Activated T-cell treated with anti-CD3 and anti-CD28 coated beads, Interleukin-2, amount 50 U/mL, for 48 hours (primary cell): Measurements from ENCODE around the gene TSC22D1.

Experiments
- DNase-seq, 2 experiments: peaks; one replicate each; pipeline ENCODE4 v3.0.0-alpha.2; 2020

Gene TSC22D1

DNA sequence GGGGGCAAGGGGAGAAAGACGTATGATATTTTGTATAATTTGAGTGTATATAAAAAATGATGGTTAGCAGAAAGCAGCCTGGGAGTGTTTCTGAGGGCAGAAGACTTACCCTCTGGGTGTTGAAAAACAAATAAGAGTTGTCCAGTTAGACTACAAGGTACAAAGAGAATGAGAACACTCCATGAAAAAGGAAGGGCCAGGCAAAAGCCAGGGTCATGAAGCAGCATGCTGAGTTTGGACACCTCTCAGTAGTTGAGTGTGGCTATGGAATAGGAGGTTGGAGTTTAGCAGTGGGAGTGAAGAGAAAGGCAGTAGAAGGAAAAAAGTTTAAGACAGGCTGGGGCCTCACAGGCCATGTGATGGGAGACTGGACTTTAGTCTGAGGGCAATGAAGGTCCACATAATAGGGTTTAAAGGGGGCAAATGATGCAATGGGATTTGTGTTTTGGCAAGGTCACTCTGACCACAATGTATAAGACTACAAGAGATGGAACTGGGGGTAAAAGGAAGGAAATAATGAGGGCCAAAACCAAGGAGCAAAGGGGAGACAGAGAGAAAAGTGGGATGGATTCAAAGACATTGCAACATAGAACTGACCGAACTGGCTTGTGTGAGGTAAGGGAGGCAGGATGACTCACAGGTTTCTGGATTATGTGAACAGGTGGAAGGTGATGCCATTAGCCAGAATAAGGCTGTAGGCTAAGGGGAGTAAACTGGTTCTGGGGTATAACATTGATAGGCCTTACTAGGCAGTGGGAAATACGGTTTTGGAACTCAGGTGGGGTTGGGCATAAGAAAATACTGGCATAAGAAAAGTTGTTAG lies 125.9 kb downstream of the TSC22D1 start:
- DNase-seq = no peak

DNA sequence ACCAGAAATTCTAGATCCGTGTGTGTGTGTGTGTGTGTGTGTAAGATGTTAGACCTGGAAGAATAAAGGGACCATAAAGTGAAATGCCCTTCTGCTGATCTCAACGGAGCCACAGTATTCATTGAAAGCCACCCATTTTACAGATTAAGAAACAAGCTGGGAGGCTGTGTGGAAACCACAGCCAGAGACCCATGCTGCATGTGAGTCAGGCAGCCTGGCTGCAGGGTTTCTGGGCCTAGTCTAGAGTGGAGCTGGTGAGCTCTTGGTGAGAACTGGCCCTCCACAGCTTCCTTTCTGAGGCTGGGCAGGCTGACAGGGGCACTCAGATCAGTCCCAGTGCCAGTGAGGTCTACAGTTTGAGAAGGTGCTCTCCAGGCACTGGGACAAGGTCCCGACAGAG lies 127.3 kb downstream of the TSC22D1 start:
- no peak for DNase-seq

DNA sequence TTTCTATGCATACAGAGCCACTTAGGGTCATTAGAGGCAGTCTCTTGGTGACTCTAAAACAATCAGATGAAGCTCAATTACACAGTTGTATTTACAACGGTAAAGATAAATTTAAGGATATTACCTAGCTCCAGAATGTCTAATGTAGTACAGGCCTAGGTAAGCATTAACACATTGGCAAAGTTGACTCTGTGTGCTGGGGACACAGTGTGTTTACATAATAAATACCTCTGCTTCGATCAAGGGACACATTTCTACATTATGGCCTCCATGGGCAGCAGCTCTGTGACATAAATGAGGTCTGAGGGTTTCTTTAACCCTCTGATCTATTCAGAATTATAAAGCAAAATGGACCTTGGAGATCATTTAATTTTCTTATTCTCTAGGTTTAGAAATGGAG lies 127.8 kb downstream of the TSC22D1 start:
- DNase-seq = no peak

DNA sequence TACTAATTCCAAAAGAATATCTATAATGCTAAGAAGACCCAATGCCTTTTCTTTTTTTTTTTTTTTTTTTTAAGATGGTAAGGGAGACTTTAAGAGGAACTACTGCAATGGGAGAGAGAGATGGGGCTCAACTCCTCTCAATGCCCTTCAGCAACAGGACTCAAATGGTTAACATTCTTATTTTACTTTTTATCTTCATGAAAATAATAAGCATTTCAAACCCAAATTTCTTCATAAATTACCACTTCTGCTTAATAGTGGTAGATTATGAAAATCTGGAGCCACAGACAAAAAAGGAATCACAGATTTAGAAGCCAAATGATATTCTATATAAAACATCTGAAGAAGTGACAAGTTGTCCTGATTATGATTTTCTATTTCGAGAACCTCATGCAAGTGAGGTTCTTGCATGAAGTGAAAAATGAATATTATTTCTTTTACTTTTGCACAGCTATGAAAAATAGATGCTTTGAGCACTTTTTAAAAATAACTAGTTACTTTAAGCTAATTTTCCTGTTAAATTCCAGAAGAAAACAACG lies 128.3 kb downstream of the TSC22D1 start:
- no peak for DNase-seq

DNA sequence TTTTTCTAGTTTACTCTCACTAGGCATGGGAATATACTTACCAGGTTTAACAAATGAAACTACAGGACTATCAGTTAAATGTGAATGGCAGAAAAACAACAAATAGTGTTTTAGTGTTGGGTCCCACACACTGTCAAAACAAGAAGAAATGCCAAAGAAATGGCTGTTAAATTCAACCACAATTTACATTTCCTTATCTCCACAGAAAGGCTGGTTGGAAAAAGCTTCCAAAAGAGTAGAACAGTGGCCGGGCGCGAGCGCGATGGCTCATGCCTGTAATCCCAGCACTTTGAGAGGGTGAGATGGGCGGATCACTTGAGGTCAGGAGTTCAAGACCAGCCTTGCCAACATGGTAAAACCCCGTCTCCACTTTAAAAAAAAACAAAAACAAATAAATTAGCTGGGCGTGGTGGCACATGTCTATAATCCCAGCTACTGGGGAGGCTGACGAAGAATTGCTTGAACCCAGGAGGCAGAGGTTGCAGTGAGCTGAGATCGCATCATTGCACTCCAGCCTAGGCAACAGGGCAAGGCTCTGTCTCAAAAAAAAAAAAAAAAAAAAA lies 136.0 kb downstream of the TSC22D1 start:
- no peak for DNase-seq

DNA sequence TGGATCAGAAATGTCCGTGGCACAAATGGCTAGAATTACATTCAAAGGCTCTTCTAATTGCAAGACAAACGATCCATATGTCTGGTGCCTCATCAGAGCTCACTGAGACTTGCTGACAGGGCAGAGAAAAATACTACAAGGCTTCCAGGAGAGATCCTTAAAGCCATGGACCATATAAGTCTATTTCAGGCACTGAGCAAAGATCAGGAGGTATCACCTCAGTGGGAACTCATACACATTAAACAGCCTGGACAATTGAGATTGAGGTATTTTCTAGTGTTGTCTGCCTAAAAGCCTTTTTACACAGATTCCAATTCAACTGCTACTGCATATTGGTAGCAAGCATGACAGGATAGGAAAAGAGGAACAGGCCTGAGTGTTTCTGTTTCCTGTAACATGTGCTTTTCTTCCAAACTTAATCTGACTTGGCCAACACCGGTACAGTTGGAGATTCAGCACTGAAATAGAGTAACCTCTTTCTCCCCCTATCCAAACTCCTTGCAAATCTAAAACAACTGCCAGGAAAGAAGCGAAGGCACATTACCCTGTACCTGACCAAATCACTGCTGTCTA lies 136.6 kb downstream of the TSC22D1 start:
- no peak for DNase-seq

DNA sequence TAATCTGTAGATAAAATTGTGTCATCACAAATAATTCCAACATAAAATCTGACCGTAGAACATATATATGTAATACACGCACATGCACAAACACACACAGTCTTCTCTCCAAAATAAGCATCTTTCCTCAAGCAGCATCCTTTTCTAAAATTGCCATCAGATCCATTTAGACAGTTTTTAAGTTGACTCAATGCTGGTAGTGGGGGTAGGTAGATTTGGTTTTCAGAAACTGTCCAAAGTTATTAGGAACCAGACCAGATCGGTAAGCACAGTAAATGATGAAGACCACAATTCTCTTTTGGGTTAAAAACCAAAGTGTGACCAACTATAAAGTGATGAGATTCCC lies 137.9 kb downstream of the TSC22D1 start:
- DNase-seq = no peak

DNA sequence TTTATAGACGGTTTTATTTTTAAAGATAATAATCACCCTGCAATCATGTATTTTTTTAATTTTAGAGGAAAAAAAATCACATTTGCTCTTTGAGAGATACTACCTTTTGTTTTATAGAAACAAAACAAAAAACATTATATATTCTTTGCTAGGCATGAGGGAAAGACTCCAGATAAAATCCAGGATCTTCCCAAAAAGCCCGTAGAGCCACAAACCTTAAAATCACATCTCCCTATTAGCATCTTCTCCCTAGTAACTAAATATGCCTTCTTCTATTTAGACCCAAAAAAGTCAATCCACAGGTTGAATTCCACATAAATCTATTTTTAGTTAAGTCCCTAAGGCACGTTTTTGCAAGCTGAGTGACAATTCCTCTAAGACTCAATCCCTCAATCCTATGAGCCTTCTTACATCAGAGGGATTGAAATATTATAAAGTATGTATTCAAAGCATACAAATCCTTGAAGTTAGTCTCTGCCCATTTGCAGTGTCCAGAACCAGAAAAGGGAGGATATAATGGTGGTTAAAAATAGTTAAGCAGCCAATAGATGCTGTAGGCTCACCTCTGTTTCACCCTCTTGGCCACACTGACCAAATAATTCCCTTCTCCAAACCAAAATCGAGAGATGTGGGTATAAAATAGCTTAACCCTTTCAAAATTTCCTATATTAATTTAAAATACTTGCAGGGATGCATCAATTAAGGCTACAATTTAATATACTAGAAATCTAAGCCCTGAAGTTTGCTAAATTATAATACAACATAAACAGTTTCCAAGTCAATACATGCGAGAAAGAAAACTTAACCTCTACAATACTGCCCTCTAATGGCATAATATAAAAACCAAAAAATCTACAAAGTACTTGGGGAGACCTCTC lies 138.5 kb downstream of the TSC22D1 start:
- DNase-seq = no peak

DNA sequence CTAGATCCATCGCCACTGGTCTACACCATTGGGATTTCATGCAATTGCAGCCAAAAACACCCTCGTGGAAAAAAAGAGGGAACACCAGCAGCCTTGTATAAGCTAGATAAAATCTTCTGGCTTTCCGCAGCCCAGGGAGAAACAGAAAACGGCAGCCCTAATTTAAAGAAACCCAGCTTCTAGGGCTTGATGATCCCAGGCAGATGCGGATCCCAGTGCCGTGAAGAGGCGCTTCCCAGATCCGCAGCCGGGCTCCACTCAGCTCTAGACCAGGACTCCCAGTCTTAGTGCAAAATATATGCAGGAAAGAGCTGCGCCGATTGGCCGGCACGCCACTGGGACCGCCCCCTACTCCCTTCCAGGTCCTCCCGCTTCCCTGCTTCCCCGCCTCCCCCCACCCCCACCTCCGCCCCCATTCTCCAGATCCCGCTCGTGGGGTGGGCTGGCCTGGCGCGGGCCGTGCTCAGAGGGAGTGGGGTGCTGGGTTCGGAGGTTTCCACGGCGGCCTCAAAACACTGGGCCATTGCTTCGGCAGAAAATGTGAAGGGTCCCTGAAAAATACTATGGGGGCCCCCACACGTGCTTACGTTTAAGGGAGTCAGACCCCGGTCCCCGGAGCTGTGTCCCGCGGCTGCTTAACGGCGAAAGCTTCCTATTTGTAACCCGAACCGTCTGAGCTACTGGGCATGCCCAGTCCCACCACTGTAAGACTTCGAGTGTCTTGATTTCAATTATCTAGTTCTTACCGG lies 139.4 kb downstream of the TSC22D1 start:
- peak; percentile 43 to 53 for DNase-seq

DNA sequence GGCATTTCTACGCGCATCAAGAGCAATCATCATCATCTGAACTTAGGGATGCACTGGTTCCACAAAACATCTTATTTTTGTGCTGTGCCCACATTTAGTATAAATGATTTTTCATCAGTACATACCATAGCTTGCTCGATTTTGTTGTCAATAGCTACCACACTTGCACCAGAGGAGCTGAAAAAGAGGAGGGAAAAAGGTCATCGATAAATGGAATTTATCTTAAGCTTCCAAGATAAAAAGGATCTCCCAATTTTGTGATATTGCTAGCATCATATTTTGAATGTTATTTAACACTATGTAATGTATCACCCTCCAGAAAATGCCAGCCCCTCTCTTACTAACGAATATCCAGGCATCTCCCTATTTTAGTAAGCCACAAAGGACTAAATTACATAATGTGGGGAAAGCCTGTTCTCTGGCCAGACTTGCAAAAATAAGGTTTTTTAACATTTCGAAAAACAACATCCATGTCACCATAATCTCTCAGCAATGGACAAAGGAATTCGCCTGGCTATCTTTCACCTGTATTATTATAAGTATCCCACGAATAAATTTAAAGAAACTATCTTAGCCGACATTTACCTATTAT lies 140.1 kb downstream of the TSC22D1 start:
- DNase-seq = no peak

DNA sequence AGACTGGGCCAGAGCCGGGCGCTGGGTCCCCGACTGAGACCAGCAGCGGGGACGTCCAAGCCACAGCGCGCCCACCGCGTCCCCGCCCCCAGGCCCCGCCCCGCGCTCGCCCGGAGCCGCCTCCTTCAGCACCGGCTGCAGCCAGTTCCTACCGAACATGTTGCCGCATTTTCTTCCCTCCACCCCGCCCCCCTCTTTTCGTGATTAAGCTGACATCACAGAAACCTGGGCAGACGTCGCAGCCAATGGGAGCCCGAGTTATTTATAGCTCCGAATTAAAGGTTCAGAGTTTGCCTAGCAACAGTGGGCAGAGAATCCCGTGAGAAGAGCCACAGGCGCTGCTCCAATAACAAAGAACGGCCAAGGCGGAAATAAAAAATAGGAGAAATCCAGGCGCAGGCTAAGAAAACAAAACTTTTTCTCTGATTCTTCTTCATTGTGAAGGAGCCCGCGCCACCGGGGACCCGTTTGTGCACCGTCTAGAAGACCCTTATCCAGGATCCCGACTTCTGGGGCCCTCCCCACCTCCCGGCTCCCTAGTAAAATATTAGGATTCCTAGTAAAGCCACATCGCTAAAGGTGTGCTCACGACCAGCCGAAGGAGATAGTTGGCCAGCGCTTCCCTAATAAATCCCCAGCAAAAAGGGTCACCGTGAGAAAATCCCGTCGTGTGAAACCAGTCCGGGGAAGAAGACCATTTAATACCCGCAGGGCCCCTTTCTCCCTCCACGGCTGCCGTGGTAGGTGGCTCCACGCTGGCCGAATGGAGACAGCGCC lies 140.8 kb downstream of the TSC22D1 start:
- DNase-seq = peak; percentile 87 to 89

DNA sequence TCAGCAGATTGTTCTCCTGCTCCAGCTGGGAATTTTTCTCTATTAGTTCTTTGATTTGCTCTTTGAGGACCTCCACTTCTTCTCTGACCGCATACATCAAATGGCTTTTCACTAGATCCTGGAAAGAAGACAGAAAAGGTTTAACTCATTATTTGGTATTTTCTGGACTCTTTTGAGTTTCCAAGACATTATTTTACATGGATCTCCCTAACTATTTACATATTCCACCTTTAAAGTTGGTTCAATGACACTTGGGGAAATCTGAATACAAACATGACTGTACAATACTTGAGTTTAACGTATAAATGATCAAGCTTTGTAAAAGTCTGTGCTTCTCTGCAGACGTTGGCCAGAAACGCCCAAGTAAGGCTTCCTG lies 141.4 kb downstream of the TSC22D1 start:
- no peak for DNase-seq

DNA sequence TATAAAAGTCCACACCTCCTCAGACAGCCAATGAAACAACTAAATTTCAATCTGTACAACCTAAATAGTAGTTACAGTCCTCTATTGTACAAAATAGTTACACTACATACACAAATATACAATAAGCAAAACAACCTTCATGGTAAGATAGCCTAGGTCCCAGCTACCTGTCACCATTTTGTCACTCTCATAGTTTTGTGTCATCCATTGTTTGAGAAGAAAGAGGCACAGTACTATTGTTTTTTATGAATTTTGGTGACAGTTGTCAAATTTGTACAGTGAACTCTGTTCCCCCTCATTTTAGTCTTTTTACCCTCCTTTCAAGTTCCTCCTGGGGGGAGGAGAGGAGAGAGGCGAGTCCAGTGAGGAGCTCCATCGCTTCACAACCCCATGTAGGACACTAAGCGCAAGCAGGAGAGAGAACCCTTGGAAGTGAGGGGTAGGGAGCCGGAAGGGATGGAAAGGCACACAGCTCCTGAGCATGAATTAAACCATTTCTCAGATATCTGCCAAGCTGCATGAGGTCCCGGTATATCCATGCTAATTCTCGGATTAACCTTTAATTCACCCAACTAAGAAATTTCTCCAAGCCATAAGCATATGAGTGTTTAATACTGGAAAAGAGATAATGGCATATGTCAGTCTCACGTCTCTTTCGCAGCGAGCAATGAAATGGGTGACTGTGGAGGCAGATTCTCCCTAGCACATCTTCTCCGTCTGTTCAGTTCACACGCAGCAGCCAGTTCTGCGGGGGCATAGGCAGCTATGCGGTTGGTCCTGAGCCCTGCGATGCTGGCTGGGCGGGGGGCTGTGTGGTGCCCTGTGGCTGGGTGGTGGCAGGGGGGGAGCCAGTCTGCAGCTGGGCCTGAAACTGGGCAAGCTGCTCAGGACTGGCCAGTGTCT lies 142.0 kb downstream of the TSC22D1 start:
- DNase-seq = no peak

DNA sequence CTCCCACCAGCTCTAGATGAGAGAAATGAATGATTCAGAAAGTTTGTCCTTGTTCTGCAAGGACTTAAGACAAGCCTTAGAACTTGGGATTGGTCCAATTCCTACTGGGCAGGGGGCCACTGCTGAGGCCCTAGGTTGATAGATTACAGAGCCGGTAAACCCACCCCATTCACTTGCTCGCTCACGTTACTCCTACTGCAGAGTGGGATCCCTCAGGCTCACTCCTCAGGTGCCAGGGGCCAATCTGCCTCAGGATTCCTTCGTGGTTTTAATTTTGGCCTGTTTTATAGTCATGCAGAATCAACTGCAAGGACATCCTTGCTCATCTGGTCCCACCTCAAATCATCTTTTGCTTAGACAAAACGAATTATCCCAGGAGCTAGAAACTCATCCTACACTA lies 143.5 kb downstream of the TSC22D1 start:
- no peak for DNase-seq

DNA sequence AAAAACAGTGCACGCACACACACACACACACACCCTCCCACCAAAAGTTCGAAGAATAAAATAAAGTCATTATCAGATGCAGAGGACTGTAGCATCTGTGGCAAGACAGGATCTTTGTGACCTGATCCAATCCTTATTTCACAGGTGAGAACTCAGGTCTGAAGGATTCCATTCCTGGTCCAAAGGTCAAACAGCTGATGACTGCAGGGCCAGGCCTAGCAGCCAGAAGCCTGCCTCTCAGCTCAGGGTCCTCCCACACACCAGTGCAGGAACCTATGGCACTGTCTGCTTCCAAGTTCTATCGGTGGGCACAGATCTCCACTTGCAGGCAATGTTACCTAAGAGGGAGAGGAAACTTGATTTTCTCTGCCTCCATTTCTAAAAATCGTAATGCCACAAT lies 145.0 kb downstream of the TSC22D1 start:
- no peak for DNase-seq

DNA sequence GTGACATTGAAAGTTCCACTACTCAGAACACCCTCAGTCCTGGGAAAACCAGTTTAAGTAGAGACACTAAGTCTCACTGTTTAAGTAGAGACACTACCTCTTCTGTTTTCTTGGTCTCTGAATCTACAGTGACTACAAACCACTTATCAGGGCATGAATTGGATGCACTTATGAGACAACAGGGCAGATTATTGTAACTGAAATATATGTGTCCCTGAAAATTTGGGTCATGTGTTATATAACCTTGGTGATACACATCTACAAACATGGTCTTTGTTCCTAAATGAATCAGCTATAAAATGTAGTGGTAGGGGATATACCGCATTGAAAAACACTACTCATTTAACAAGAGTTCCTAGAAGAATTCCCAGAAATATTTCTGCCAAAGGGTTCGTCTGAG lies 146.8 kb downstream of the TSC22D1 start:
- no peak for DNase-seq

DNA sequence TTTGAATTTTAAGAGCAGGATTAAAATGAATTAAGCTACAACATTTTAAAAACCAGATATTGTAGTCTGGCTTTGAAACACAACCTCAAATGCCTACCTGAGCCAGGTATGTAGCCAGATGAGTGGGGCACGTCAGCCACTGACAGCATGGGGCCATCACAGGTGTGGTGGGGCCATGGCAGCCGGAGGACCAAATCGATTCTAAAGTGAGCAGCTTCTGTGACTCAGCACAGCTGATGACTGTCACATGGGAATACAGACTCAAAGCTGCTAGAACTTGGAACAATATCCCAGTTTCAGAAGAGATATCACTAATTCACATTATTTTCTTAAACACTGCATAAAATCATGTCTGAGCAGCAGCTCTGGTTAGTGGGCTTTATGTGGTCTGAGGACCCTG lies 149.7 kb downstream of the TSC22D1 start:
- DNase-seq = no peak

DNA sequence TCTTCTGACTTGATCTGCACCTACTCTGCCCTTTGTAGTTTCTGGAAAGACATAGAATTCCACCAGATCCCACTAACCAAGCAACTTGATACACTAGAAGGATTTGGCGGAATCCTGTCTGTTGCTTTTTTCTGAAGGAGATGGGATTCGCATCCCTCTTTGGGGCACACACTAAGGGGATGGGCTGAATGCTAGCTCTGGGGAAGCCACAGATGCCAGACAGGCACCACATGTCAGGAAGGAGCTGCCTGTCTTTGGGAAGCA lies 150.4 kb downstream of the TSC22D1 start:
- DNase-seq = no peak

DNA sequence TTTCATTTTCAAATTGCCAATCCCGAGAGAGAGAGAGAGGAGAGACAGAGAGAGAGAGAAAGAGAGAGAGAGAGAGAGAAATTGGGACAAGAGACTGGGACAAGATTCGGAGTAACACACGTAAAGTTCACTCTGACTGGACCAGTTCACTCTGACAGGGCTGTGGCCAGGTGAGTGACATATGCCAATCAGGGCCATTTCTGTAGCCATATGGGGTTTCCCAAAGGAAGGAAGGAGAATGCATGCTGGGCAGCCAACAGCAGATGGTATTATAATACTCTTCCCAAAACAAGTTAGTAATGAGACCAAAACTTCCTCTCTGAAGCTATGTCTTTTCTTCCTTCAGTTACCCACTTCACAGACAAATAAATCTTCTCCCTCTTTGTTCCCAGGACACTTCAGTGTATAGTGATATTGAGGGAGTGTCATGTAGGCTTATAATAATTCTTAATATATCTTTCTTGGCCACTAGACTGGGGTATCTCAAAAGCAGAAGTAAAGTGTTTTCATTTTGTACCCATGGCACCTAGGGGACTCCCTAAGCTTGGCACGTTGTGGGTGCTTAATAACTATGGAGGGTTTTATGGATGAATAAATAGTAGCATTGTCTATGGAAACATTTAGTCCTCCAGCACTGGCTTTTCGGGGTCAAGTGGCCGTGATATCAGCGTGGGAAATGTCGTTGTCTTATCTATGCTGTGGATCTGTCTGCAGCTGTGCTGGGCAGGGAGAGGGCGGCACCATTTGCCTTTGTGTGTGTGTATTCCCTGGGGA lies 150.9 kb downstream of the TSC22D1 start:
- DNase-seq = no peak

DNA sequence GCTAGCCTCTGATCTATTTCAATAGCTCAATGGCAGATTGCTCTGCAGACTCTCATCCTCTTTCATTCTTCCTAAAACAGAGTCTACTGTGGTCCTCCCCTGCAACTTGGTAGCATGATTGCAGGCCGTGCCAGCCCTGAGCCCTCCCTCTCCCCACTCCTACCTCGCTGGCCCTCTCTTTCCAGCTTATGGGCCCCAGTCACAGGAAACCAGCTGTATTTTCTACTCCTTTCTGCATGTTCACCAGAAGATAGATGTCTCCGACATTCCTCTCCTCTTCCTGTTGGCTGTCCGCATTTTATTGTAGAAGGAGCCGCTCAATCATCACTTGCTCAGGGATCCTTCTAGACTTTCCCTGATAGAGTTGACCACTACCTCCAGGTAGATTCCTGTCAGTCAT lies 152.3 kb downstream of the TSC22D1 start:
- no peak for DNase-seq
